Hematopoietic multipotent progenitor cell treated with erythropoietin and hydrocortisone succinate and interleukin-3 and kit ligand, for 15 days (in vitro differentiated cells): ENCODE results near the gene SYTL4.

ENCODE experiments used
- DNase-seq: peaks from one replicate; pipeline ENCODE4 v3.0.0-alpha.2; 2015; ENCODE audit warnings: low spot score

The SYTL4 gene

DNA sequence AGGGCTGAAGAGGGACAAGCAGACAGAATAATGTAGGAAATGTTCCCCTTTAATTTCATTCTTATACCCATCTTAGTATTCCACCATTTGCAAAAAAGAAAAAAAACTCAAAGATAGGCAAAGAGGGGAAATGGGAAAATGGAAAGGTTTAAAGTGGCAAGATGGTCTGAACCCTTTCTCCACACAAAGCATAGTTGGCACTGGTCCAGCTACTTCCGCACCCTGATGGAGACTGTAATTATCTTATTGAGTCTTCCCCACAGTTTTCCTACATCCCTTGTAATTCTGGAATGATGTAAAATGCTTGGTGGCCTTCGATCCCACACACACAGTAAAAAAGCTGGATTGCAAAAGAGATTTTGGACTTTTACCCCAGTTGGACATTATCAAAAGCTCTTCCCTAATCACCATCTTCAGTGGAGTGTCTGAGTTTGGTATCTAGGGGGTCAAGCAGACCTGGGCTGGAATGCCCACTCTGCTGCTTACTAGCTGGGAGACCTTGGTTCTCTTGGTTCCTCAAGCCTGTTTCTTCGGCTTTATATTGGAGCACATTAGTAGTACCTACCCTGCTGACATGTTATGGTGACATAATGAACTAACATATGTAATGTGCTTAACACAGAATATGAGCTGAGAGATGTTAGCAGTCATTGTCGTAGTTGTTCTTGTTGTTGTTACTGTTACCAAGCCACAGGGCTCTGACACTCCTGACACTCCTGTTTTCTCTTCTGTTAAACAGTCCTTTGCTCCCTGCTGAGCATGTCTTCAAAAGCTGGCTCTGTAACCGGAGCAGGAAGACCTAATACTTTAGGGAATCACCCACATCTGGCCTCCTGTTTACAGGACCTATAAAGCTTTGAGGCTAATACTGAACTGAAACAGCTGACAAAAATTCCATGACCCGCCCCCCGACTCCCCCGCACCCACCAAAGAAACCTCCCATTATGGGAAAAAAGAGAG, 83.2 kb downstream of the SYTL4 start:
- DNase-seq = no peak

DNA sequence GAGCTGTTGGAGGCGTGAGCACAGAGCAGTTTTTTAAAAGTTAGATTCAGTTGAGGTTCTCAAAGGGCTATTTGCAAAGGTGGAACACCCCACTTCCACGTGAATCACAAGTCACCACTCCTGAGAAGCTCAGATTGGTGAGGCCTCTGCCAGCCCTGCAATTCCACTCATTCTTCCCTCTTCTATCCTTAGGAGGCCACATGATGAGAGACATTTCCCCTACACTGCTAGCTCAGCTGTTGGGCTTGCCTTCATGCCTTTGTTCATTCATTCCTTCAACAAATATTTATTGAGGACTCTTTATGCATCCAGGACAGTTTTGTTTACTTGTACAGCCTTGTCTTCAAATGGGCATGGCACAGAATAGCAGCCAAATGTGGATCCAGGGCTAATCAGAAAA, 84.2 kb downstream of the SYTL4 start:
- DNase-seq = no peak

DNA sequence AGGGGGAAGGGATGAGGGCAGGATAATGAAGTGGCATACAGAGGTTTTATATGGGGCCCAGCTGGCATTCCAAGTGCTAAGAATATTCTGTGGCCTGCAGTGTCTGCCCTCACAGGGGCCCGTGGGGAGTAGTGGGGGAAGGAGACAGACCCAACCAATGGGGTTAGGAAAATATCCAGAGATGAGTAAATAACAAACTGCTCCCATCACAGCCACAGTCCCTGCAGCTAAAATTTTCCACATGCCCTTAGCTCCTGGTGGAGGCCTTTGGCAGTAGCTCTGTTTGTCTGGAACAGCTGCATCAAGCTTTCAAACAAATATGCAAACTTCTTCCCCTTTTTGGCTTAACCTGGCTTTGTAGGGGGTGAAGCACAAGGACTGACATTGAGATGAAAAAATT, 84.8 kb downstream of the SYTL4 start:
- no peak for DNase-seq

DNA sequence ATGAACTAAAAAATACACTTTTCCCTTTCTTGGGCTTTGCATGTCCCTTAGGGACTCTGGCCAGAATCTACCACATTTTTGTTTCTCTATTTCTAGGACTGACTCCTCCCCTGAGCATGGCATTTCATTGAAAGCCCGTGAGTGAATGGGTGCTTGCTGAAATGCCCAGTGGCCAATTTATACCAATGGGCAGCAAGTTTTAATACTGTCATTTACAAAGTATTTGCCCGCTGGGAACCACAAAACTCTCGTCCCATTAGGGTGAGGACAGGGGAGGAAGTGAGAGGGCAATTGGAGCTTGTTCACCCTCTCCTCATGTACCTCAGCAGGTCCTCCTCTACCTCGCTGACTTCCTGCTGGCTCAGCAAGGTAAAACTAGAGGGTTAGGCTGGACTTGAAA, 86.8 kb downstream of the SYTL4 start:
- DNase-seq = no peak

DNA sequence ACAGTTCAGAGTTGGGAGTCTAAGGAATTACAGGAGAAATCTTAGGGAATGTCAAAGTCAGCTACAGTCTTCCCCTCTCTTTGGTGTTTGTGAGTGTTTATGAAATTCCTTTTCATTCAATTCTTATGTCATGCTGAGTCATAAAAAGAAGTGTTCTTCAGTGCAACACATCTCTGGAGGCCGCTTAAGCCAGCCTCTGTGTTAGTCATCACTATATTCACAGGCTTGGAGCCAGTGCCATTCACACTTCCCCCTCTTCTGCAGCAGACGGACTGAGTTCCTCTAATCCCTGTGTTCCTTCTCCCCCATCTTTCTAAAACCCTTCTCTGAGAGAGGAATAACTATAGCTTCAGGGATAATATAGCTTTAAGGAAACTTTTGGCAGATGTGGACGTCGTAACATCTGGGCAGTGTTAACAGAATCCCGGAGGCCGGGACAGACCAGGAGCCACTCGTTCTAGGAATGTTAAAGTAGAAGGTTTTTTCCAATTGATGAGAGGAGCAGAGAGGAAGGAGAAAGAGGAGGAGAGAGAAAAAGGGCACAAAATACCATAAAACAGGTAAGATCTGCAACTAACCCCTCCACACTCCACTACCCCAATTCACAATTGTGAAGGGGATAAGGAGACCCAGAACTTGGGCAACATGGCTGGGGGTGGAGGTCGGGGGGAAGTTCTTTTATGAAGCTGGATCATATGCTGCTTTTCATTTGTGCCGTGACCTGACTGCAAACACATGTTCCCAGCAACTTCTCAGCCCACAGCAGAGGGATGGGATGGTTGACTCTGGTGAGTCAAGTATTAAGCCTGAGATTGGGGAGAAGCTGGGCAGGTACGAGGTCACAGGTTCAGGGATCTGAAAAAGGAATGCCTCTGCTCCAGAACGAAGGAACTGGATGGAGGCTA, 87.7 kb downstream of the SYTL4 start, which contains the start of gene SRPX2:
TSS of gene SRPX2 (plus strand) at position 244 of the 905 bp plus-strand sequence. CDS start 2,124 bp downstream, outside the sequence.
- no peak for DNase-seq

DNA sequence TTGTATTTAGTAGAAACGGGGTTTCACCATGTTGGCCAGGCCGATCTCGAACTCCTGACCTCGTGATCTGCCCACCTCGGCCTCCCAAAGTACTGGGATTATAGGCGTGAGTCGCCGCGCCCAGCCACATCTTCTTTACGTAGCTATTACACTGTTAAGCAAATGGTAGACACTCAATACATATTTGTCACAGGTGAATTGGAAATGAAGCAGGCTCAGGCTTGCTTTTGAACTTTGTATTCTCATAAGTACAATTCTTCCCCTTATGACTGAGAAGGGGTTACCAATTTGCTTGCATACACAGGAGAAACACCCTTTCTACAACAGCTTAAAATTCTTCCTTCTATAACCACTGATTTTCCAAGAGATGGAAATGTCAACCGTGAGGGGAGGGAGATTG, 88.7 kb downstream of the SYTL4 start:
- no peak for DNase-seq

DNA sequence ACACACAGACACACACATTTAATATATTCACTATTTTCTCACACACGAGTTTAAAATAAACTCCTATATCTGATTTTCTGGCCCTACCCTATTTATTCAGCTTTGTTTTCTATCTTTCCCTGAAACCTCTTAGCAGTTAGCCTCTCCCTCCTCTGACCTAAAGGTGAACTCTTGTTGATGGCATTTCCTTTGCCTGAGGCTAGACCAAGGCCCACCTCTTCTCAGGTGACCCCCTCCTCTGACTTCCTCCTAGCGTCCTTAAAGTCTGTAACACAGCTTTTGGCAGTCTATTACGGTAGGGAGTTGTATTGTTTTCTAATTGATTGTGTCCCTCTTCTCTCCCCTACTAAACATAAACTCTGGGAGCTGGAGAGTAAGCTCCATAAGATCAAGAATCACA, 89.6 kb downstream of the SYTL4 start:
- DNase-seq = no peak

DNA sequence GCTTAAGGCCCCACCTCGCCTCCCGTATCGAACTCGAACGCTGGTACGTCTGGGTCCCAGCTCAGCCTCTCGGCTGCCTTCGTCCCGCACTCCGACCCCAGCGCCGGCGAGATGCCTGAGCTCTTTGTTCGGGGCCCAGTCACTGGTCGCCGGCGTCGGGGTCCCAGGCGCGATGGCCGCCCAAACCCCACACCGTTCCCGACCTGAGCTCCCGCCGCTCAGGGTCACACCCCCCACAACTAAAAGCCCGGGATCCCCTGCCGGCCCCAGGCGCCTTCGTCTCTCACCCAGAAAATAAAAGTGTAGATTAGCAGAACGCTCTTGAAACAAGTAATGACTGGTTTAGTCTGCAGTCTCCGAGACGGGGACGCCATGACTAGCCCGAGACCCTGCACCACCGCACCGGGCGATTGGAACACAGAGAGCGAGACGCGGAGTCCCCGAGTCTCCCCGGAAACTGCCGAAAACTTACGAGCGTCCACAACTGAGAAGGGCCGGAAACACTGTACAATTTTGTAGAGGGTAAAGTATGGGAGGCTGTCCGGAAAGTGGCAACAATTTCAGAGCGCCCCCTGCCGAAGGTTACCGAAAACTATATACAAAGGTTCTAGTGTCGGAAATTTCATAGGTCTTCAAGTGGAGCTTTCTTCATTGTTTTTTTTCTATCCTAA, 95.5 kb downstream of the SYTL4 start, which contains the start of gene TSPAN6:
TSS of gene TSPAN6 (minus strand) at position 486 of the 671 bp plus-strand sequence. CDS start at position 374, 112 bp downstream.
- DNase-seq = peak; percentile 56

DNA sequence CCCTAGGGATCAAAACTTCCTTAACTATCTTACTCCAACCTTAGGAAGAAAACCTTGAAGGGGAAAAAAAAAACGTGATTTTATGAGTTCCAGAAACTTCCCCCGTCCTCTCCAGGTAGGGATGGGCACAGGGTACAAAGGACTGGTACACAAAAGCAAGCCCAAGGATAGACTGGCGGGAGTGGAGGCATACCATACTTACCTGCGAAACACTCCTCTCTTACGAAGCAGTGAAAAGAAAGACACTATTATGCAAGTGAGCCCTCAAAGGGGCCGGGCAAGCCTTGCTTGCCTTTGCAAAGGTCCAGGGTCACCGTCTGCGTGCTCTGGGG, 96.0 kb downstream of the SYTL4 start:
- DNase-seq = no peak

DNA sequence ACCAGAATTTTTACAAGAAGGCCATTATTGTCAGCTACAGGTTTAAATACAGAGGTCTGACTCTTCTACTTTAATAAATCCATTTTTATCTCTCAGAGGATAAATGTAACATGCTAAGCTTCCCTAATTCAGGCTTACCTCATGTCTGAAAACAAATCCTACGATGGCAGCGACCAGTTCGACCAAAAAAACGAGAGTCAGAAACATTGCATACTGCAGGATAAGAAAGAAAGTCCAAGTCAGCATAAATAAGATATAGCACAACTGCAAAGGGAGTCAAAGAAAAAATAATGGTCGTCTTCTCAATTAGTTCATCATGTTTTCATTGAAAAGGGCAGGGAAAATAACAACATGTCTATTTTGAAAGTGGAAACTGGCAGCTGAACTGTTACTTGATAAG, 96.9 kb downstream of the SYTL4 start:
- no peak for DNase-seq

DNA sequence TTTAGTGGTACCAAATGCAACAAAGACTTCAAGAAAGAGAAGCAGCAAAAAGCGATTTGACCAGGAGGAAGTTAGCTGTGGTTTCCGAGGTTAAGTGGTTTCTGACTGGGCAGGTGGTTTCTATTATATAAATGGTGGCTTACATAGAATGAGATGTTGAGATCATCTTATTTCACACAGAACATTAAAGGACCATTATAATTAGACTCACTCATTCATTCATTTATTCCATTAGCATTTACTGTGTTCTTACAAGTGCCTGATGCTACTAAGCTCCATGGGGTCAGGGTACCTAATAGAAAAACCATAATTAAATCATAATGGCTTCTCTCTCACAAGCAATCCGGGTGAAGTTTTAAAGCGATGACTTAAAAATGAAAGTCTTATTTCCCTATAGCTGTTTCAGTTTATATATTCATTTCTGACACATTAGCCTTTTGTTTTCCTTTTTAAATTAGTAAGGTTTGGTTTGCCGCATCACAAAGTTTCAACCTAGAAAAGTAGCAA, 105.9 kb downstream of the SYTL4 start:
- no peak for DNase-seq
